Progenitor cell of endocrine pancreas (in vitro differentiated cells): ENCODE data around the gene LPP. TPM values are rescaled to one million over a fixed set of nuclear protein-coding genes. Genes with fewer than 3 reads are reported as not detected.
A peak's percentile ranks its signal among the peaks of the same experiment; 100 is the strongest.

Experiments used
- DNase-seq: peaks from one replicate; pipeline ENCODE4 v3.0.0; 2021; ENCODE audit warnings: low spot score; ENCODE audit not compliant: unreplicated experiment
- H3K27ac Mint-ChIP-seq: 2 replicates; pipeline ENCODE4 v1.8.0; 2021; ENCODE audit warnings: mild to moderate bottlenecking, moderate library complexity, mixed read lengths
- H3K27me3 Mint-ChIP-seq: 2 replicates; pipeline ENCODE4 v1.8.0; 2021; ENCODE audit warnings: mixed read lengths
- H3K36me3 Mint-ChIP-seq: 2 replicates; pipeline ENCODE4 v1.8.0; 2022; ENCODE audit warnings: mixed read lengths; ENCODE audit not compliant: insufficient read depth
- H3K4me1 Mint-ChIP-seq: 2 replicates; pipeline ENCODE4 v1.8.0; 2021; ENCODE audit warnings: low read depth, mixed read lengths
- H3K4me3 Mint-ChIP-seq: 2 replicates; pipeline ENCODE4 v1.8.0; 2021; ENCODE audit warnings: low read depth, mild to moderate bottlenecking, moderate library complexity, mixed read lengths
- H3K9me3 Mint-ChIP-seq: 2 replicates; pipeline ENCODE4 v1.8.0; 2021; ENCODE audit warnings: low read depth, mixed read lengths
- long read RNA-seq: library from polyadenylated mRNA; unstranded; transcript quantifications from one replicate; pipeline ENCODE4 v2.0.0, GENCODE V29; 2020
- total RNA-seq: library from RNA; stranded (reverse); gene quantifications from 2 replicates; pipeline ENCODE4 v1.2.1, GENCODE V29; 2021
- TF ChIP-seq, protein P1 (sequence below): fragments of 200-600 bp; sonication (generic); IDR thresholded peaks from one replicate; pipeline ENCODE4 v1.5.0; 2021; ENCODE audit warnings: antibody characterized with exemption, mild to moderate bottlenecking; ENCODE audit not compliant: unreplicated experiment

Gene LPP, protein sequence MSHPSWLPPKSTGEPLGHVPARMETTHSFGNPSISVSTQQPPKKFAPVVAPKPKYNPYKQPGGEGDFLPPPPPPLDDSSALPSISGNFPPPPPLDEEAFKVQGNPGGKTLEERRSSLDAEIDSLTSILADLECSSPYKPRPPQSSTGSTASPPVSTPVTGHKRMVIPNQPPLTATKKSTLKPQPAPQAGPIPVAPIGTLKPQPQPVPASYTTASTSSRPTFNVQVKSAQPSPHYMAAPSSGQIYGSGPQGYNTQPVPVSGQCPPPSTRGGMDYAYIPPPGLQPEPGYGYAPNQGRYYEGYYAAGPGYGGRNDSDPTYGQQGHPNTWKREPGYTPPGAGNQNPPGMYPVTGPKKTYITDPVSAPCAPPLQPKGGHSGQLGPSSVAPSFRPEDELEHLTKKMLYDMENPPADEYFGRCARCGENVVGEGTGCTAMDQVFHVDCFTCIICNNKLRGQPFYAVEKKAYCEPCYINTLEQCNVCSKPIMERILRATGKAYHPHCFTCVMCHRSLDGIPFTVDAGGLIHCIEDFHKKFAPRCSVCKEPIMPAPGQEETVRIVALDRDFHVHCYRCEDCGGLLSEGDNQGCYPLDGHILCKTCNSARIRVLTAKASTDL
- 131 and 144 TPM in 2 replicates for total RNA-seq
- long read RNA-seq, partial matches to known transcripts: 17 of 73 reads
- long read RNA-seq, other reads (novel, unspliced or antisense): 55 of 73 reads

DNA sequence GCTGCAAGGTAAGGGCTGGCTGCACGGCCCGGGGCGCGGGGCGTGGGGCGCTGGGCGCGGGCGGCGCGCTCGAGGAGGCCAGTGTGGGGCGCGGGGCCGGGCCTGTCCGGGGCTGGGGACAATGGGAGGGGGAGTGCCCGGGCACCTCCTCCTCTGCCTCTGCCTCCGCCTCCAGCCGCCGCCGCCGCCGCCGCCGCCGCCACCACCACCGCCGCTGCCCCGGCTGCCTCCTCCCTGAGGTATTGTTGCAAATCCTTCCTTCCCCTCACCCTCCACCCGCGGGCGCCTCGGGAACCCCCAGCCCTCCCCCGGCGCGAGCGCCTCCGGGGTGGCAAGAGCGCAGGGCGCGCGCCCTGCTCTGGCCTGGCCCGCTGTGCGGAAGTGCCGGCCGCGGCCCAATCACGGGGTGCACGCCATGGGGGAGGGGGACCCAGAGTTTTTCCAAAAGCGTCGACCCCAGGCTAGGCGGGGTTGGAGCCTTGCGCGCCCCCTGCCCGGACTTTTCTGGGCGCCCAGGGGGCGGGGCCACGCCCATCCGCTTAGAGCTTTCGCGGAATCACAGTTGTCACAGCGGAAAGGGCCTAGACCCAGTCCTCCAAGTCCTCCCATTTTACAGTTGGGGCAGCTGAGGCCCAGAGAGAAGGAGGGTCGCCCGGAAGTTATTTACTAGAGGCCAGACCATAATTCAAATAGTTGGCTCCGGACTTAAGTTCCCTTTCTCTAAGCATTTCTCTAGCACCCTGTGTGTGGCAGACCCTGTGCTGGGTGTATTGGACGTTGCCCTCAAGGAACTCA lies at the start of gene LPP:
Gene LPP, plus strand, starts transcription at position 144 of the 795 bp plus-strand sequence. CDS start 251,964 bp downstream, outside the sequence.
- peak; percentile 76 for DNase-seq
- Mint-ChIP-seq H3K9me3 (no peaks in the 10 kb centered on the region), H3K4me1 (peaks cover 46% of the 10 kb centered on the region), H3K36me3 (no peaks in the 10 kb centered on the region), H3K4me3 (peak within 1 kb of the TSS; percentile 93), H3K27me3 (no peaks in the 10 kb centered on the region), H3K27ac (peak within 1 kb of the TSS; percentile 99)
- TF ChIP-seq, protein P1, sequence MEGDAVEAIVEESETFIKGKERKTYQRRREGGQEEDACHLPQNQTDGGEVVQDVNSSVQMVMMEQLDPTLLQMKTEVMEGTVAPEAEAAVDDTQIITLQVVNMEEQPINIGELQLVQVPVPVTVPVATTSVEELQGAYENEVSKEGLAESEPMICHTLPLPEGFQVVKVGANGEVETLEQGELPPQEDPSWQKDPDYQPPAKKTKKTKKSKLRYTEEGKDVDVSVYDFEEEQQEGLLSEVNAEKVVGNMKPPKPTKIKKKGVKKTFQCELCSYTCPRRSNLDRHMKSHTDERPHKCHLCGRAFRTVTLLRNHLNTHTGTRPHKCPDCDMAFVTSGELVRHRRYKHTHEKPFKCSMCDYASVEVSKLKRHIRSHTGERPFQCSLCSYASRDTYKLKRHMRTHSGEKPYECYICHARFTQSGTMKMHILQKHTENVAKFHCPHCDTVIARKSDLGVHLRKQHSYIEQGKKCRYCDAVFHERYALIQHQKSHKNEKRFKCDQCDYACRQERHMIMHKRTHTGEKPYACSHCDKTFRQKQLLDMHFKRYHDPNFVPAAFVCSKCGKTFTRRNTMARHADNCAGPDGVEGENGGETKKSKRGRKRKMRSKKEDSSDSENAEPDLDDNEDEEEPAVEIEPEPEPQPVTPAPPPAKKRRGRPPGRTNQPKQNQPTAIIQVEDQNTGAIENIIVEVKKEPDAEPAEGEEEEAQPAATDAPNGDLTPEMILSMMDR: peak; percentile 35

- H3K36me3 Mint-ChIP-seq: no peaks in the 10 kb centered on the region
- peaks cover 2% of the 10 kb centered on the region for H3K4me1 Mint-ChIP-seq
- H3K27ac Mint-ChIP-seq: no peak overlapping the region
- DNase-seq: no peak
- H3K4me3 Mint-ChIP-seq: no peak overlapping the region
- TF ChIP-seq, protein P1: no peak
- peaks cover 3% of the 10 kb centered on the region for H3K9me3 Mint-ChIP-seq
- H3K27me3 Mint-ChIP-seq: peaks cover 31% of the 10 kb centered on the region
These were observed 48.0 kb upstream of the LPP start for GRCh38 chr3:188106006-188106405.

- TF ChIP-seq, protein P1: no peak
- Mint-ChIP-seq H3K4me1 (peaks cover 2% of the 10 kb centered on the region), H3K27me3 (peaks cover 34% of the 10 kb centered on the region), H3K27ac (no peak overlapping the region), H3K4me3 (no peak overlapping the region), H3K36me3 (no peaks in the 10 kb centered on the region), H3K9me3 (no peaks in the 10 kb centered on the region)
- DNase-seq: no peak
These were observed 47.5 kb upstream of the LPP start for GRCh38 chr3:188106454-188106853.

DNA sequence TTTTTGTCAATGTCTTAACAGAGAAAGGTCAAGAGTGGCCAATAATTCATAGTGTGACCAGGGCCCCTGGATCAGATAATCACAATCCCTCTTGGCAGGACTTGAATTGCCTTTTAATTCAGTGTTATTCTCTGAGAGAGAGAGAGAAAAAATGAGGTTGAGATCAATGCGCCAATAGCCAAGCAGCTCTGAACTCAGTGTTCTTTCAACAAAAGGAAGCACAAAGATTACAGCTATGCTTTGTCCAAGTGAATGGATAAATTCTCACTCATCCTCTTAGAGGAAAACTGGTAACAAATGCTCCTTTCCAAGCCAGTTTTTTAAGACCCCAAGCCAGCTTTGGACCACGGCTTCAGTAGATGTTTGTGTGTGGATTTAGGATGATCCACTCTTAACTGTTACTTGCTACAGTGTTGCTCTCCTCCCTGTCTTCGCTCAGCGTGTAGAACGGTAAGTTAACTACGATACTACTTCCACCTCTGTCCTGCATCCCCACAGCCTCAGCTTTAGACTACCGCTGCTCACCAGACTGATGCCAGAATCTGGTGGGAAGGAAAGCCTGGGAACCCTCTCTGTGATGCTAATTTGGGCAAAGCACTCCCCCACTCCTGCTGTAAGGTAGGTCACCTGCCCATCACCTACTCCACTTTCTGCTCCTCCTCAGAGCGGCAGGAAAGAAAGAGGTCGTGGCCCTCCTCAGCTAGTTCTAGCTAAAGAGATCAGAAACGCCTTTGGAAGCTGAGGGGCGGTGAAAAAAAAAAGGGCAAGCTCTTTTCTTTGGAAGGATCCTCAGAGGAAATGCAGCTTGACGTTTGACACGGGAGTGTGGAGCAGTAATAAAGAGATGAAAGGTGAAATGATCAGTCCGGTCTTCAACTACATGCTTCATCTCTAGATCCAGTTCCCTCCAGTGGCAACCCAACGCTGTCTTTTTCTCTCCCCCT lies 46.8 kb upstream of the LPP start:
- Mint-ChIP-seq H3K9me3 (no peaks in the 10 kb centered on the region), H3K4me1 (peaks cover 2% of the 10 kb centered on the region), H3K27ac (no peak overlapping the region), H3K4me3 (no peak overlapping the region), H3K27me3 (peaks cover 34% of the 10 kb centered on the region), H3K36me3 (no peaks in the 10 kb centered on the region)
- DNase-seq: no peak
- TF ChIP-seq, protein P1: no peak
